NT2/D1 (cell line): ENCODE data around the gene CD4.

ENCODE experiments used
- SUZ12 ChIP-seq: IDR thresholded peaks from 2 replicates; pipeline ENCODE4 v1.6.1; 2011; ENCODE audit not compliant: insufficient read length, insufficient read depth; ENCODE audit errors: extremely low read depth
- YY1 ChIP-seq: IDR thresholded peaks from 2 replicates; pipeline ENCODE4 v1.6.1; 2011; ENCODE audit not compliant: insufficient read length, insufficient read depth
- ZNF274 ChIP-seq: IDR thresholded peaks from 2 replicates; pipeline ENCODE4 v1.6.1; 2011; ENCODE audit warnings: mild to moderate bottlenecking, low read depth, low read length

DNA sequence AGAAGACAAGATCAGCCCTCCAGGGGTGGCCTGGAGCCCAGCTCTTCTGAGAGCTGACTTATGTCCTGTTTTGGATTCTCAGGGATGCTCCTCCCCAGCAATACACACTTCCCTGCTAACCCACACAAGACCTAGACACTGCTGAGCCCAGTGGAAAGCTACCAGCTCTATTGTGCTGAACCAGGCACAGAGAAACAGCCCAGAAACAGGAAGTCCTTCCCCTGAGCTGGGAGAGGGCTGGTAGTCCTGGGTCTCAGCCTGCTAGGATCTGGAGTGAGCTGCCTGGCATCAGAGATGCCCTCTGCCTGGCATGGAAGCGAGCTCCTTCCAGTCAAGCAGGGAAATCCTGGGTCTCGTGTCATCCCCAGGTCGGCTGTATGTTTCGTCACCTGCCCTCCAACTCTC is 18.2 kb upstream of the CD4 start:
- TF ChIP-seq SUZ12, result no peak
- TF ChIP-seq ZNF274, result no peak
- no peak for TF ChIP-seq YY1
